A549 (cell line): Measurements from ENCODE around the gene DRD2.

ENCODE experiments used
- BHLHE40 ChIP-seq: IDR thresholded peaks from 2 replicates; pipeline ENCODE4 v1.6.1; 2012; ENCODE audit warnings: low read depth, low read length, inconsistent platforms
- HDAC2 ChIP-seq: fragments of 200-600 bp; sonication (generic); IDR thresholded peaks from 2 replicates; pipeline ENCODE4 v1.6.1; 2016
- HOXA7 ChIP-seq: fragments of 250-450 bp; sonication (Bioruptor Pico); IDR thresholded peaks from 2 replicates; pipeline ENCODE4 v1.5.0; 2020; ENCODE audit warnings: mild to moderate bottlenecking, moderate library complexity
- KDM1A ChIP-seq: fragments of 200-600 bp; sonication (generic); IDR thresholded peaks from 2 replicates; pipeline ENCODE4 v1.6.1; 2016; ENCODE audit warnings: low read depth, mild to moderate bottlenecking
- POLR2A ChIP-seq: IDR thresholded peaks from 2 replicates; pipeline ENCODE4 v1.6.1; 2012; ENCODE audit warnings: mild to moderate bottlenecking, low read length
- RCOR1 ChIP-seq: fragments of 150-350 bp; IDR thresholded peaks from 2 replicates; pipeline ENCODE4 v1.6.1; 2014; ENCODE audit warnings: antibody characterized with exemption, low read length, low read depth
- RFX5 ChIP-seq: fragments of 450-650 bp; IDR thresholded peaks from 2 replicates; pipeline ENCODE4 v1.7.1; 2014; ENCODE audit warnings: antibody characterized with exemption, mild to moderate bottlenecking, moderate library complexity
- RNF2 ChIP-seq: fragments of 200-600 bp; sonication (generic); IDR thresholded peaks from 2 replicates; pipeline ENCODE4 v1.6.1; 2016; ENCODE audit warnings: low read depth, mild to moderate bottlenecking, antibody characterized with exemption, moderate library complexity, borderline replicate concordance
- USF2 ChIP-seq: fragments of 450-650 bp; IDR thresholded peaks from 2 replicates; pipeline ENCODE4 v1.6.1; 2014; ENCODE audit warnings: antibody characterized with exemption
- ZNF302 ChIP-seq: fragments of 250-450 bp; sonication (Bioruptor Pico); IDR thresholded peaks from 2 replicates; pipeline ENCODE4 v1.9.0; 2021; ENCODE audit warnings: inconsistent platforms, mild to moderate bottlenecking, moderate library complexity
- TF ChIP-seq, protein P1 (sequence below): fragments of >200 bp; sonication (Bioruptor Twin); formaldehyde crosslinking; IDR thresholded peaks from 3 replicates; pipeline ENCODE4 v1.5.1; 2016

GRCh38 chr11:113477321-113477720 is 2.1 kb upstream of the DRD2 start:
- TF ChIP-seq USF2 (no peak), POLR2A (no peak), RCOR1 (no peak), KDM1A (no peak), ZNF302 (CRISPR knock-in tag) (no peak), RNF2 (no peak), RFX5 (no peak), HDAC2 (no peak), BHLHE40 (no peak), HOXA7 (CRISPR knock-in tag) (no peak)
- TF ChIP-seq, protein P1, sequence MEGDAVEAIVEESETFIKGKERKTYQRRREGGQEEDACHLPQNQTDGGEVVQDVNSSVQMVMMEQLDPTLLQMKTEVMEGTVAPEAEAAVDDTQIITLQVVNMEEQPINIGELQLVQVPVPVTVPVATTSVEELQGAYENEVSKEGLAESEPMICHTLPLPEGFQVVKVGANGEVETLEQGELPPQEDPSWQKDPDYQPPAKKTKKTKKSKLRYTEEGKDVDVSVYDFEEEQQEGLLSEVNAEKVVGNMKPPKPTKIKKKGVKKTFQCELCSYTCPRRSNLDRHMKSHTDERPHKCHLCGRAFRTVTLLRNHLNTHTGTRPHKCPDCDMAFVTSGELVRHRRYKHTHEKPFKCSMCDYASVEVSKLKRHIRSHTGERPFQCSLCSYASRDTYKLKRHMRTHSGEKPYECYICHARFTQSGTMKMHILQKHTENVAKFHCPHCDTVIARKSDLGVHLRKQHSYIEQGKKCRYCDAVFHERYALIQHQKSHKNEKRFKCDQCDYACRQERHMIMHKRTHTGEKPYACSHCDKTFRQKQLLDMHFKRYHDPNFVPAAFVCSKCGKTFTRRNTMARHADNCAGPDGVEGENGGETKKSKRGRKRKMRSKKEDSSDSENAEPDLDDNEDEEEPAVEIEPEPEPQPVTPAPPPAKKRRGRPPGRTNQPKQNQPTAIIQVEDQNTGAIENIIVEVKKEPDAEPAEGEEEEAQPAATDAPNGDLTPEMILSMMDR, result no peak
